Activated CD8-positive, alpha-beta T cell treated with anti-CD3 and anti-CD28 coated beads for 36 hours (primary cell): ENCODE data around the gene EMC8. TPM values are rescaled to one million over a fixed set of nuclear protein-coding genes. Genes with fewer than 3 reads are reported as not detected.
"Not testable (repeated sequence)": the region's sequence is repeated elsewhere in the genome, so short reads cannot be mapped to it uniquely, and the experiment has no call there.

Experiments
- ATAC-seq: fragments of 200-7000 bp; cut with Tn5 transposase; one replicate; pipeline ENCODE4 v1.10.0; 2021; ENCODE audit warnings: mild to moderate bottlenecking, moderate library complexity
- CTCF ChIA-PET: fragments of 350-600 bp; sonication (Branson Sonifier 250); formaldehyde crosslinking; loops from one replicate; lab custom pipeline; 2021; ENCODE audit warnings: antibody characterized with exemption; lab: Charles Lee
- POLR2A ChIA-PET: fragments of 350-600 bp; sonication (Branson Sonifier 250); formaldehyde crosslinking; loops from one replicate; lab custom pipeline; 2021; ENCODE audit warnings: antibody characterized with exemption; lab: Charles Lee
- DNase-seq: peaks from one replicate; pipeline ENCODE4 v3.0.0-alpha.2; 2020
- H3K27ac Mint-ChIP-seq: one replicate; pipeline ENCODE4 v1.8.0; 2021; ENCODE audit warnings: mild to moderate bottlenecking, mixed read lengths
- H3K27me3 Mint-ChIP-seq: one replicate; pipeline ENCODE4 v1.8.0; 2021; ENCODE audit warnings: mixed read lengths
- H3K36me3 Mint-ChIP-seq: one replicate; pipeline ENCODE4 v1.8.0; 2021; ENCODE audit warnings: low read depth, mixed read lengths
- H3K4me1 Mint-ChIP-seq: one replicate; pipeline ENCODE4 v1.8.0; 2021; ENCODE audit warnings: low read depth, mixed read lengths
- H3K4me3 Mint-ChIP-seq: one replicate; pipeline ENCODE4 v1.8.0; 2021; ENCODE audit warnings: mild to moderate bottlenecking, moderate library complexity, mixed read lengths
- H3K9me3 Mint-ChIP-seq: one replicate; pipeline ENCODE4 v1.8.0; 2021; ENCODE audit warnings: mixed read lengths
- CTCF ChIP-seq: fragments of 200-600 bp; IDR thresholded peaks from one replicate; pipeline ENCODE4 v1.8.0; 2022; ENCODE audit warnings: antibody characterized with exemption, mild to moderate bottlenecking
- intact Hi-C: fragments of 100-400 bp; cut with micrococcal nuclease; formaldehyde crosslinking; loops from one replicate; pipeline ENCODE4 v1.10.0; 2022
- total RNA-seq, 2 experiments: library from RNA; stranded (reverse); gene quantifications; one replicate each; pipeline ENCODE4 v1.2.3, GENCODE V29; 2021

EMC8 gene
- total RNA-seq, 2 experiments from 2014 or later = 32.4 to 38.6 TPM

- POLR2A ChIA-PET = no interaction called here
- ATAC-seq (no peak), DNase-seq (no peak)
- CTCF ChIA-PET = interaction anchor here (1.2 to 2.8 kb wide), 2 partner anchors 10 to 12 kb away, joined by 6 to 16 read pairs; no protein-coding TSS in a partner anchor
- H3K9me3 Mint-ChIP-seq = no peaks in the 10 kb centered on the region
- H3K27ac Mint-ChIP-seq = no peak overlapping the region
- TF ChIP-seq CTCF = no peak
- no peak overlapping the region for H3K4me3 Mint-ChIP-seq
- H3K36me3 Mint-ChIP-seq = peaks cover 26% of the 10 kb centered on the region
- intact Hi-C loops = no loop called here
- peaks cover 2% of the 10 kb centered on the region for H3K4me1 Mint-ChIP-seq
- peaks cover 11% of the 10 kb centered on the region for H3K27me3 Mint-ChIP-seq
Measured at GRCh38 chr16:85808926-85809325, 9.6 kb upstream of the EMC8 start.

GRCh38 chr16:85808104-85808503 is 8.8 kb upstream of the EMC8 start:
- POLR2A ChIA-PET, DNase-seq, H3K9me3 Mint-ChIP-seq, H3K4me3 Mint-ChIP-seq, intact Hi-C loops, ATAC-seq, CTCF ChIA-PET, H3K27ac Mint-ChIP-seq: not testable (repeated sequence)
- Mint-ChIP-seq H3K36me3 (peaks cover 34% of the 10 kb centered on the region), H3K4me1 (peaks cover 10% of the 10 kb centered on the region), H3K27me3 (peaks cover 11% of the 10 kb centered on the region)

GRCh38 chr16:85807340-85807739 is 8.0 kb upstream of the EMC8 start:
- intact Hi-C loops, H3K9me3 Mint-ChIP-seq, H3K27me3 Mint-ChIP-seq, POLR2A ChIA-PET, H3K4me3 Mint-ChIP-seq, ATAC-seq, H3K27ac Mint-ChIP-seq, DNase-seq: not testable (repeated sequence)
- CTCF ChIA-PET = interaction anchor here (2.8 kb wide), 1 partner anchor 14 kb away, joined by 11 read pairs; no protein-coding TSS in a partner anchor
- peaks cover 12% of the 10 kb centered on the region for H3K4me1 Mint-ChIP-seq
- H3K36me3 Mint-ChIP-seq = peaks cover 41% of the 10 kb centered on the region

- H3K4me3 Mint-ChIP-seq = no peak overlapping the region
- intact Hi-C loops = no loop called here
- no peak for ATAC-seq
- peaks cover 49% of the 10 kb centered on the region for H3K36me3 Mint-ChIP-seq
- no peaks in the 10 kb centered on the region for H3K9me3 Mint-ChIP-seq
- no peak for TF ChIP-seq CTCF
- POLR2A ChIA-PET = no interaction called here
- H3K27me3 Mint-ChIP-seq = peaks cover 2% of the 10 kb centered on the region
- DNase-seq = no peak
- peaks cover 20% of the 10 kb centered on the region for H3K4me1 Mint-ChIP-seq
- no peak overlapping the region for H3K27ac Mint-ChIP-seq
- CTCF ChIA-PET = interaction anchor here (2.8 kb wide), 1 partner anchor 15 kb away, joined by 11 read pairs; no protein-coding TSS in a partner anchor
Measured at GRCh38 chr16:85806539-85806938, 7.2 kb upstream of the EMC8 start.

- H3K4me3 Mint-ChIP-seq = no peak overlapping the region
- H3K36me3 Mint-ChIP-seq = peaks cover 58% of the 10 kb centered on the region
- H3K27me3 Mint-ChIP-seq = no peaks in the 10 kb centered on the region
- H3K4me1 Mint-ChIP-seq = peaks cover 28% of the 10 kb centered on the region
- no peaks in the 10 kb centered on the region for H3K9me3 Mint-ChIP-seq
- DNase-seq (no peak), ATAC-seq (no peak)
- intact Hi-C loops = no loop called here
- no peak overlapping the region for H3K27ac Mint-ChIP-seq
- TF ChIP-seq CTCF = no peak
- POLR2A ChIA-PET = interaction anchor here (1.0 to 1.5 kb wide), 3 partner anchors 15 to 97 kb away, joined by 3 to 5 read pairs (median 3); no protein-coding TSS in a partner anchor
- CTCF ChIA-PET = interaction anchor here (1.0 to 2.8 kb wide), 2 partner anchors 14 to 16 kb away, joined by 5 to 11 read pairs; no protein-coding TSS in a partner anchor
Measured at GRCh38 chr16:85805442-85806045, 6.2 kb upstream of the EMC8 start.

GRCh38 chr16:85803570-85803969 is 4.2 kb upstream of the EMC8 start:
- POLR2A ChIA-PET = interaction anchor here (1.0 kb wide), 1 partner anchor 11 kb away, joined by 4 read pairs; no protein-coding TSS in a partner anchor
- intact Hi-C loops = no loop called here
- Mint-ChIP-seq H3K27me3 (no peaks in the 10 kb centered on the region), H3K27ac (no peak overlapping the region), H3K4me1 (peaks cover 33% of the 10 kb centered on the region), H3K36me3 (peaks cover 63% of the 10 kb centered on the region), H3K9me3 (no peaks in the 10 kb centered on the region), H3K4me3 (no peak overlapping the region)
- CTCF ChIA-PET = interaction anchor here (0.9 to 4.4 kb wide), 3 partner anchors 17 to 145 kb away, joined by 3 to 41 read pairs (median 4); no protein-coding TSS in a partner anchor
- no peak for TF ChIP-seq CTCF
- DNase-seq (no peak), ATAC-seq (no peak)
